Chondrocyte (in vitro differentiated cells): ENCODE results near the gene UNC5B. TPM values are rescaled to one million over a fixed set of nuclear protein-coding genes. Genes with fewer than 3 reads are reported as not detected.

ENCODE experiments used
- DNase-seq: peaks from one replicate; pipeline ENCODE4 v3.0.0; 2021; ENCODE audit warnings: mixed read lengths, low spot score
- H3K27ac Mint-ChIP-seq: one replicate; pipeline ENCODE4 v1.8.0; 2021; ENCODE audit warnings: mild to moderate bottlenecking, moderate library complexity, mixed read lengths; ENCODE audit not compliant: unreplicated experiment
- H3K27me3 Mint-ChIP-seq: 2 replicates; pipeline ENCODE4 v1.8.0; 2021; ENCODE audit warnings: low read depth, mixed read lengths
- H3K36me3 Mint-ChIP-seq: 2 replicates; pipeline ENCODE4 v1.8.0; 2021; ENCODE audit warnings: low read depth, mixed read lengths
- H3K4me1 Mint-ChIP-seq: 2 replicates; pipeline ENCODE4 v1.8.0; 2021; ENCODE audit warnings: low read depth, mild to moderate bottlenecking, mixed read lengths
- H3K4me3 Mint-ChIP-seq: one replicate; pipeline ENCODE4 v1.8.0; 2021; ENCODE audit warnings: mild to moderate bottlenecking, moderate library complexity, mixed read lengths; ENCODE audit not compliant: unreplicated experiment
- H3K9me3 Mint-ChIP-seq: 2 replicates; pipeline ENCODE4 v1.8.0; 2021; ENCODE audit warnings: low read depth, mixed read lengths
- total RNA-seq: library from RNA; stranded (reverse); gene quantifications from 3 replicates; pipeline ENCODE4 v1.2.1, GENCODE V29; 2021
- TF ChIP-seq, protein P1 (sequence below): fragments of 200-600 bp; sonication (generic); IDR thresholded peaks from 2 replicates; pipeline ENCODE4 v1.5.0; 2021; ENCODE audit warnings: antibody characterized with exemption, mild to moderate bottlenecking, moderate library complexity

Gene UNC5B
- total RNA-seq, 1 donor from 2014 or later, result 57.9 TPM

- no peaks in the 10 kb centered on the region for H3K27me3 Mint-ChIP-seq
- no peaks in the 10 kb centered on the region for H3K4me1 Mint-ChIP-seq
- no peak overlapping the region for H3K4me3 Mint-ChIP-seq
- H3K9me3 Mint-ChIP-seq, result no peaks in the 10 kb centered on the region
- peaks cover 29% of the 10 kb centered on the region for H3K36me3 Mint-ChIP-seq
- no peak for DNase-seq
- TF ChIP-seq, protein P1, sequence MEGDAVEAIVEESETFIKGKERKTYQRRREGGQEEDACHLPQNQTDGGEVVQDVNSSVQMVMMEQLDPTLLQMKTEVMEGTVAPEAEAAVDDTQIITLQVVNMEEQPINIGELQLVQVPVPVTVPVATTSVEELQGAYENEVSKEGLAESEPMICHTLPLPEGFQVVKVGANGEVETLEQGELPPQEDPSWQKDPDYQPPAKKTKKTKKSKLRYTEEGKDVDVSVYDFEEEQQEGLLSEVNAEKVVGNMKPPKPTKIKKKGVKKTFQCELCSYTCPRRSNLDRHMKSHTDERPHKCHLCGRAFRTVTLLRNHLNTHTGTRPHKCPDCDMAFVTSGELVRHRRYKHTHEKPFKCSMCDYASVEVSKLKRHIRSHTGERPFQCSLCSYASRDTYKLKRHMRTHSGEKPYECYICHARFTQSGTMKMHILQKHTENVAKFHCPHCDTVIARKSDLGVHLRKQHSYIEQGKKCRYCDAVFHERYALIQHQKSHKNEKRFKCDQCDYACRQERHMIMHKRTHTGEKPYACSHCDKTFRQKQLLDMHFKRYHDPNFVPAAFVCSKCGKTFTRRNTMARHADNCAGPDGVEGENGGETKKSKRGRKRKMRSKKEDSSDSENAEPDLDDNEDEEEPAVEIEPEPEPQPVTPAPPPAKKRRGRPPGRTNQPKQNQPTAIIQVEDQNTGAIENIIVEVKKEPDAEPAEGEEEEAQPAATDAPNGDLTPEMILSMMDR, result no peak
- H3K27ac Mint-ChIP-seq, result no peak overlapping the region
Observed at GRCh38 chr10:71286521-71287294, 74.3 kb downstream of the UNC5B start.

DNA sequence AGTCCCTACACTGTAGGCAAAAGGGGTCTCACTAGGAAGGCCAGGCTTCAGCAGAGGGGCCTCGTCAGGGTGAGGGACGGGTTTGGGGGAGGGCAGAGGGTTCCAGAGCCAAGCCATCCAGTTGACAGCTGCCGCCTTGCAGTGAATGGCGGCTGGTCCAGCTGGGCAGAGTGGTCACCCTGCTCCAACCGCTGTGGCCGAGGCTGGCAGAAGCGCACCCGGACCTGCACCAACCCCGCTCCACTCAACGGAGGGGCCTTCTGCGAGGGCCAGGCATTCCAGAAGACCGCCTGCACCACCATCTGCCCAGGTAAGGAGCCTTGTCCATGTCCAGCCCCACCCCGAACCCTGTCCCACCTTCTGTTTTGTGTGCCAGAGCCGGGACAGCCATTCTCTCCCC is 75.1 kb downstream of the UNC5B start:
- no peaks in the 10 kb centered on the region for H3K27me3 Mint-ChIP-seq
- no peak overlapping the region for H3K27ac Mint-ChIP-seq
- TF ChIP-seq, protein P1, result no peak
- no peaks in the 10 kb centered on the region for H3K9me3 Mint-ChIP-seq
- H3K4me3 Mint-ChIP-seq, result no peak overlapping the region
- DNase-seq, result no peak
- H3K36me3 Mint-ChIP-seq, result peaks cover 30% of the 10 kb centered on the region
- H3K4me1 Mint-ChIP-seq, result no peaks in the 10 kb centered on the region

DNA sequence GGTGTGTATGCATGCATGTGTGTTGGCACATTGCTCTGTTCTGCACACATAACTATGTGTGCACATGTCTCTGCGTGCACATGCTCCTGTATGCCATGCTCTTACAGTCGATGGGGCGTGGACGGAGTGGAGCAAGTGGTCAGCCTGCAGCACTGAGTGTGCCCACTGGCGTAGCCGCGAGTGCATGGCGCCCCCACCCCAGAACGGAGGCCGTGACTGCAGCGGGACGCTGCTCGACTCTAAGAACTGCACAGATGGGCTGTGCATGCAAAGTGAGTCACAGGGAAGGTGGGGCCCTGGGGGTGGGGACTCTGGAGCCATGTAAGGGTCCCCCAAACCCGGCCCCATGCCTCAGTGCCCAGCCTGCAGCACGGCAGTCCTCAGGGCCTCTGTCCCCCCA is 76.1 kb downstream of the UNC5B start:
- DNase-seq, result no peak
- H3K27ac Mint-ChIP-seq, result no peak overlapping the region
- H3K4me1 Mint-ChIP-seq, result no peaks in the 10 kb centered on the region

DNA sequence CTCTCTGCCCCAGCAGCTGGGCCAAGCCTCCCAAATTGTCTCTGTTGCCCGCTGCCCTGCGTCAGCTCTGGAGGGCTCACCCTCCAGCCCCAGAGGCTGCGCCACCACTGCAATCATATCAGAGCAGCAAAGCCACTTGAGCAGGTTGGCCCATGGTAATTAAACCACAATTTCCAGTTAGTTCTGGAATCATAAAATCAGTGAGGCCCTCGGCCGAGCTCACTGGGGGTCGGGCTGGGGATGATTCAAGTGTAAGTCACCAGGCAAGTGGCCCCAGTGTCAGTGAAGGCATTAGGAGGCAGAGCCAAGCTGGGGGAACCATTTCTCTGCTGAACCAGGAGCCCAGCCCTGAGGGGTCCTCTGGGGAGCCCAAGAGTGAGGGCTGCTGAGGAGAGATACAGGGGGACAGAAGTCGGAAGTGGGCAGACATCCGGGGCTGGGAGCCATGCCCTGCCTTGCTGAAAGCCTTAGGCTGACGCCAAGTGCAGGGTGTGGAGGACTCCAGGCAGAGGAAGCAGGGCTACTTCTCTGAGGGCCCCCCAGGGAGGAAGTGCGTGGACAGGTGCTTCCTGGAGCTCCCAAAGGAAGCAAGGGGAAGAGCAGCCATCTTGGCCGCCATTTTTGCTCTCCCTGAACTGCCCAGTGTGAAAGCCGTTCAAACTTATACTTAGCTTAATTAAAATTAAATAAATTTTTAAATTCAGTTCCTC is 77.2 kb downstream of the UNC5B start:
- Mint-ChIP-seq H3K4me3 (no peak overlapping the region), H3K27ac (no peak overlapping the region), H3K9me3 (no peaks in the 10 kb centered on the region), H3K4me1 (no peaks in the 10 kb centered on the region), H3K27me3 (no peaks in the 10 kb centered on the region), H3K36me3 (peaks cover 37% of the 10 kb centered on the region)
- no peak for DNase-seq
- TF ChIP-seq, protein P1, result no peak

More for the DNA sequence above, 76.1 kb downstream of the UNC5B start:
- TF ChIP-seq, protein P1, result no peak
- Mint-ChIP-seq H3K36me3 (peaks cover 32% of the 10 kb centered on the region), H3K4me3 (no peak overlapping the region), H3K9me3 (no peaks in the 10 kb centered on the region), H3K27me3 (no peaks in the 10 kb centered on the region)

DNA sequence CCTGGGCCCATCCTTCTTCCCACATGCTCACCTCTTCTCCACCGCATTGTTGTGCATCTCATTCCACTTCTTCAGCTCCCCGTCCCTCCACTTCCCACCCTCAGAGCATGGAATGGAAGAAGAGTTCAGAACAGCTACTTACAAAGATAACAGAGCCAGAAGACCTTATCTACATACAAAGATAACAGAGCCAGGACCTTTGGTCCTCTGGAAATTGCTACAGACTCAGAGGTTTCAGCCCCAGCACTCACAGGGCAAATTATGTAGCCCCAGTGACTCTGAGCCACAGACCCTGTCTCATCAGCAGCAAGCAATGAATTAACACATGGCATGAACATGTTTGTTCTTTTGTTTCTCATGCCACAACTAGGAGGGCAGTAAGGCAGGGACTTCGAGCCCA is 78.0 kb downstream of the UNC5B start:
- Mint-ChIP-seq H3K4me1 (no peaks in the 10 kb centered on the region), H3K4me3 (no peak overlapping the region)

More for the DNA sequence above, 78.0 kb downstream of the UNC5B start:
- no peak for DNase-seq
- Mint-ChIP-seq H3K27ac (no peak overlapping the region), H3K9me3 (no peaks in the 10 kb centered on the region), H3K27me3 (no peaks in the 10 kb centered on the region), H3K36me3 (peaks cover 40% of the 10 kb centered on the region)
- TF ChIP-seq, protein P1, result no peak
